Neural cell (in vitro differentiated cells): Measurements from ENCODE around the gene CNOT10. TPM values are rescaled to one million over a fixed set of nuclear protein-coding genes. Genes with fewer than 3 reads are reported as not detected.

Experiments used
- H2AFZ ChIP-seq: fragments of 200-600, 300-800 bp; sonication (generic), shearing (Covaris generic); 2 replicates; pipeline ENCODE4 v1.6.0; 2014; ENCODE audit warnings: low read depth, mild to moderate bottlenecking, antibody characterized with exemption, low read length, moderate library complexity
- H3F3A ChIP-seq: fragments of 200-600 bp; shearing (Covaris generic); 2 replicates; pipeline ENCODE4 v1.6.1; 2016; ENCODE audit warnings: mild to moderate bottlenecking, moderate library complexity, mixed read lengths, antibody characterized with exemption, low read length; ENCODE audit not compliant: insufficient read depth, poor library complexity, severe bottlenecking
- H3K27ac ChIP-seq: fragments of 200-600, 300-800 bp; sonication (generic), shearing (Covaris generic); 2 replicates; pipeline ENCODE4 v1.5.1; 2014; ENCODE audit warnings: mild to moderate bottlenecking, low read length, moderate library complexity
- H3K27me3 ChIP-seq: fragments of 300-800, 200-600 bp; sonication (generic), shearing (Covaris generic); 2 replicates; pipeline ENCODE4 v1.6.0; 2014; ENCODE audit warnings: mild to moderate bottlenecking, low read depth, low read length, moderate library complexity; ENCODE audit not compliant: insufficient read depth
- H3K36me3 ChIP-seq: fragments of 300-800, 200-600 bp; sonication (generic), shearing (Covaris generic); 2 replicates; pipeline ENCODE4 v1.5.1; 2014; ENCODE audit warnings: mild to moderate bottlenecking, antibody characterized with exemption, low read length, moderate library complexity; ENCODE audit not compliant: insufficient read depth
- H3K4me2 ChIP-seq: fragments of 300-800, 200-600 bp; sonication (generic), shearing (Covaris generic); 2 replicates; pipeline ENCODE4 v1.6.0; 2014; ENCODE audit warnings: mild to moderate bottlenecking, low read length
- H3K4me3 ChIP-seq: fragments of 300-800, 200-600 bp; sonication (generic), shearing (Covaris generic); 2 replicates; pipeline ENCODE4 v1.5.1; 2014; ENCODE audit warnings: mild to moderate bottlenecking, low read length, moderate library complexity
- H3K79me2 ChIP-seq: fragments of 200-600 bp; shearing (Covaris generic); replicated peaks from 2 replicates; pipeline ENCODE4 v1.6.0; 2014; ENCODE audit warnings: mild to moderate bottlenecking, low read length, moderate library complexity; ENCODE audit not compliant: insufficient read depth
- H3K9ac ChIP-seq: fragments of 300-800, 200-600 bp; sonication (generic), shearing (Covaris generic); 2 replicates; pipeline ENCODE4 v1.6.1; 2016; ENCODE audit warnings: mild to moderate bottlenecking, low read length, mixed read lengths
- H3K9me2 ChIP-seq: fragments of 200-600 bp; shearing (Covaris generic); 2 replicates; pipeline ENCODE4 v1.6.1; 2016; ENCODE audit warnings: mild to moderate bottlenecking, low read length, mixed read lengths; ENCODE audit not compliant: insufficient read depth
- H3K9me3 ChIP-seq: fragments of 200-600, 300-800 bp; sonication (generic), shearing (Covaris generic); 2 replicates; pipeline ENCODE4 v1.6.1; 2016; ENCODE audit warnings: mild to moderate bottlenecking, mixed run types, low read length, moderate library complexity, mixed read lengths
- H4K20me1 ChIP-seq: fragments of 200-600 bp; shearing (Covaris generic); 2 replicates; pipeline ENCODE4 v1.6.1; 2016; ENCODE audit warnings: mild to moderate bottlenecking, mixed run types; ENCODE audit not compliant: insufficient read depth
- CTCF ChIP-seq: fragments of 450-650 bp; IDR thresholded peaks from 2 replicates; pipeline ENCODE4 v1.5.1; 2014; ENCODE audit warnings: antibody characterized with exemption, mild to moderate bottlenecking, moderate library complexity; ENCODE audit not compliant: poor library complexity, severe bottlenecking
- EP300 ChIP-seq: fragments of 450-650 bp; conservative IDR thresholded peaks from 2 replicates; pipeline ENCODE4 v1.6.1; 2014; ENCODE audit warnings: antibody characterized with exemption, mild to moderate bottlenecking, moderate library complexity; ENCODE audit not compliant: poor library complexity, severe bottlenecking
- EZH2 ChIP-seq: fragments of 200-600, 300-800 bp; shearing (Covaris generic), sonication (generic); IDR thresholded peaks from 2 replicates; pipeline ENCODE4 v1.6.1; 2014; ENCODE audit warnings: antibody characterized with exemption, low read length, borderline replicate concordance, mild to moderate bottlenecking; ENCODE audit not compliant: insufficient read depth, poor library complexity, severe bottlenecking
- MXI1 ChIP-seq: fragments of 450-650 bp; conservative IDR thresholded peaks from 2 replicates; pipeline ENCODE4 v1.6.1; 2014; ENCODE audit warnings: antibody characterized with exemption, mild to moderate bottlenecking; ENCODE audit not compliant: poor library complexity, severe bottlenecking
- POLR2AphosphoS5 ChIP-seq: IDR thresholded peaks from 2 replicates; pipeline ENCODE4 v1.6.1; 2012
- RAD21 ChIP-seq: fragments of 450-650 bp; conservative IDR thresholded peaks from 2 replicates; pipeline ENCODE4 v1.6.1; 2014; ENCODE audit warnings: antibody characterized with exemption, mild to moderate bottlenecking, moderate library complexity
- REST ChIP-seq: IDR thresholded peaks from 2 replicates; pipeline ENCODE4 v1.6.1; 2012; ENCODE audit warnings: borderline replicate concordance
- SMC3 ChIP-seq: fragments of 450-650 bp; conservative IDR thresholded peaks from 2 replicates; pipeline ENCODE4 v1.6.1; 2014; ENCODE audit warnings: antibody characterized with exemption, mild to moderate bottlenecking, moderate library complexity; ENCODE audit not compliant: poor library complexity
- TAF1 ChIP-seq: IDR thresholded peaks from 2 replicates; pipeline ENCODE4 v1.6.1; 2012; ENCODE audit warnings: low read depth
- polyA minus RNA-seq: library from RNA; depleted of rRNA, polyadenylated mRNA; stranded (reverse); fragments of >200 nt; gene quantifications from 2 replicates; pipeline ENCODE4 v1.2.3, GENCODE V29; 2014
- polyA plus RNA-seq: library from polyadenylated mRNA; depleted of rRNA; stranded (reverse); fragments of >200 nt; gene quantifications from 2 replicates; pipeline ENCODE4 v1.2.3, GENCODE V29; 2014

The CNOT10 gene
- polyA plus RNA-seq (48.8 and 53.8 TPM in 2 replicates), polyA minus RNA-seq (49.9 and 51.4 TPM in 2 replicates)

- Histone ChIP-seq H3K9me2 (no peaks in the 10 kb centered on the region), H2AFZ (peak within 1 kb of the TSS; percentile 59), H3K4me2 (peak within 1 kb of the TSS; percentile 80), H4K20me1 (no peaks in the 10 kb centered on the region), H3K36me3 (no peaks in the 10 kb centered on the region), H3K9me3 (no peaks in the 10 kb centered on the region), H3F3A (no peaks in the 10 kb centered on the region), H3K27me3 (no peaks in the 10 kb centered on the region), H3K79me2 (peaks cover 27% of the 10 kb centered on the region), H3K27ac (peak within 1 kb of the TSS; percentile 79), H3K4me3 (peak within 1 kb of the TSS; percentile 97), H3K9ac (peak within 1 kb of the TSS; percentile 77)
- TF ChIP-seq EP300 (peak; percentile 55), EZH2 (no peak), RAD21 (peak; percentile 18), TAF1 (no peak), SMC3 (peak; percentile 56), REST (no peak), CTCF (peak; percentile 53), POLR2AphosphoS5 (peak; percentile 72), MXI1 (peak; percentile 90)
These were observed at the start of gene CNOT10 for GRCh38 chr3:32684800-32685542. Gene CNOT10 (plus strand): TSS chr3:32685188. CDS start chr3:32685461, 273 bp downstream.

GRCh38 chr3:32640939-32641338, 44.0 kb upstream of the CNOT10 start:
- no peak overlapping the region for H2AFZ ChIP-seq
- H3K27me3 ChIP-seq: no peaks in the 10 kb centered on the region
- no peak overlapping the region for H3K27ac ChIP-seq

More at GRCh38 chr3:32640939-32641338, 44.0 kb upstream of the CNOT10 start:
- H3K79me2 ChIP-seq: no peaks in the 10 kb centered on the region
- H3K36me3 ChIP-seq: no peaks in the 10 kb centered on the region
- no peak overlapping the region for H3K9ac ChIP-seq
- H3K4me2 ChIP-seq: no peak overlapping the region
- H3F3A ChIP-seq: no peaks in the 10 kb centered on the region
- no peaks in the 10 kb centered on the region for H3K9me2 ChIP-seq
- no peaks in the 10 kb centered on the region for H3K9me3 ChIP-seq
- H3K4me3 ChIP-seq: no peak overlapping the region
- TF ChIP-seq REST (no peak), TAF1 (no peak), EZH2 (no peak), CTCF (no peak), RAD21 (no peak), SMC3 (no peak), POLR2AphosphoS5 (no peak)
- no peaks in the 10 kb centered on the region for H4K20me1 ChIP-seq
